Activated T-cell treated with anti-CD3 and anti-CD28 coated beads for 1 hour (primary cell): ENCODE data around the gene CLDN14.

Source experiments
- DNase-seq: peaks from one replicate; pipeline ENCODE4 v3.0.0-alpha.2; 2020; ENCODE audit warnings: low read depth

Gene CLDN14

DNA sequence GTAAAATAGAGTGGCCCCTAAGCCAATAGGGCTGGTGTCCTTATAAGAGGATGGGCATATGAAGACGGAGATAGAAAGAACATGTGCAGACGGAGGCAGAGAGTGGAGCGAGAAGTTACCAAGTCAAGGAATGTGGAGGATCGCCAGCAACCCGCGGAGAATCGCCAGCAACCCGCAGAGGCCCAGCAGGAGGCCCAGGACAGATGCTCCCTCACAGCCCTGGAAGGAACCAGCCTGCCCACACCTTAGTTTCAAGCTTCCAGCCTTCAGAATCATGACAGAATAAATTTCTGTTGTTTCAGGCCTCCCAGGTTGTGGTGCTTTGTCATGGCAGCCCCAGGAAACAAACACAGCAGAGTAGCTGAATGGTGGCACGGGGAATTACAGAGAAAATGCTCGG lies 9.6 kb downstream of the CLDN14 start:
- no peak for DNase-seq

DNA sequence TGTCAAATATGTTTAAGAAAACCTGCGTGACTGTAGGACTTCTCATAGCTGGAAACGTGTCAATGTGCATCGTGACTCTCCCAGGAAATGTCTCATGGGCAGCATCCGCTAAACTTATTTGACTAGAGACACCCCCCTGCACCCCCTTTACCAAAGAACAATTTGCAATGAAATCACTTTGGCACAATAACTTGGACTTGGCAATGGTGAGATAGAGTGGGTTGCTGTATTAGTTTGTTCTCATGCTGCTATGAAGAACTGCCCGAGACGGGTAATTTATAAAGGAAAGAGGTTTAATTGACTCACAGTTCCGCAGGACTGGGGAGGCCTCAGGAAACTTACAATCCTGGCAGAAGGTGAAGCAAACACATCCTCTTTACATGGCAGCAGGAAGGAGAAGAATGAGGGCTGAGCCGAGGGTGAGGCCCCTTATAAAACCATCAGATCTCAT lies 13.8 kb downstream of the CLDN14 start:
- DNase-seq = no peak

DNA sequence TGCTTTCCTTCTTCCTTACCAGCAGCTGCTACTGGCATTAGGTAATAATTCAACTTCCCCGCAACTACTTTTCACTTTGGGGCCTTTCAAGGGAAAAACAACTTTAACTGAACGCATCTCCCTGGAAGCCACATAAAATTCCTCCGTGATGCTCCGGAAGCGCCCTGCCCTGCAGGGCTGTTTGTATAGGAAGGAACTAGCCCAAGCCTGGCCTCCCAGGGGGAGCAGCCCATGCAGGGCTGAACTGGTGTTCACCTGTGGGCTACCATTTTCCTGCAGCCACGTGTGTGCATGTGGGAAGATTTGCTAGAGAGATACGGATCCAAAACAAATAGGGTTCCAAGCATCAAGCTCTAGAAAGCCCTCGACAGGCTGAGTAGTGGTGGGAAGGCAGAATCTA lies 14.4 kb downstream of the CLDN14 start:
- no peak for DNase-seq

DNA sequence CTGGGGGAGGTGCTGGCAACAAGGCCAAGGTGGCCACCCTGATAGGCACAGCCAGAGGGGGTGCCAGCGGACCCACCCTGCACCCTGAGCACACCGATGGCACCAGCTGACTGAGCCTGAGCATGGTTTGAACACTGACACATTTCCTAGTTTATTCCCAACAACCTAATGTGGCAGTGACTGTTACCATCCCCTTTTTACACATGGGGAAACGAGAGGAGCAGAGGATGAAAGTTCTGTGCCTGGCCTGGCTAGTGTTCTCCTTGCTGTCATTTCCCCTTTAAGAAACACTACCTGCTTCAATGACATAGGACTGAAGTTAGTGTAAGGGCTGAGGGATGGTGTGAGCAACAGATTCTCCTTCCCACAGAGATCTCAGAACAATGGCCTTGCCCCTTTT lies 15.3 kb downstream of the CLDN14 start:
- DNase-seq = no peak

DNA sequence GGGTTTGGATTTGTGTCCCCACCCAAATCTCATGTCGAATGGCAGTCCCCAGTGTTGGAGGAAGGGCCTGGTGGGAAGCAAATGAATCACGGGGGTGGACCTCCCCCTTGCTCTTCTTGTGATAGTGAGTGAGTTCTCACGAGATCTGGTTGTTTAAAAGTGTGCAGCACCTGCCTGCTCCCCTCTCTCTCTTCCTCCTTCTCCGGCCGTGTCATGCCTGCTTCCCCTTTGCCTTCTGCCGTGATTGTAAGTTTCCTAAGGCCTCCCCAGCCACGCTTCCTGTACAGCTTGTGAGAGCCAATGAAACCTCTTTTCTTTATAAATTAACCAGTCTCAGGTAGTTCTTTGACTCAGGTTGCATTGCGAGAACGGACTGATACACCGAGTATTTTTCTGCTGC lies 15.9 kb downstream of the CLDN14 start:
- no peak for DNase-seq

DNA sequence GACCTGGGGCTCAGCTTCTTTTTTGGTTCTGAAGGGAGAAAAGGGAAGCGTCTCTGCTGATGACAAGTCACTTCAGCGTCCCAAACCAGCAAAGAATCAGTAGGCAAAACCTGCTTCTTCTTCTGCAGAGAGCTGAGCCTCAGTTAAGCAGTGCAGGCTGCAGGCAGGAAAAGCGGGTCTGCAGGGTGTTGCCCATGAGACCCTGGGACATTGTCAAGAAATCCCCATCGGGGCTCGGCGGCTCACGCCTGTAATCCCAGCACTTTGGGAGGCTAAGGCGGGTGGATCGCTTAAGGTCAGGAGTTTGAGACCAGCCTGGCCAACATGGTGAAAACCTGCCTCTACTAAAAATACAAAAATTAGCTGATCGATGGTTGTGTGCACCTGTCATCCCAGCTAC lies 16.7 kb downstream of the CLDN14 start:
- DNase-seq = no peak

DNA sequence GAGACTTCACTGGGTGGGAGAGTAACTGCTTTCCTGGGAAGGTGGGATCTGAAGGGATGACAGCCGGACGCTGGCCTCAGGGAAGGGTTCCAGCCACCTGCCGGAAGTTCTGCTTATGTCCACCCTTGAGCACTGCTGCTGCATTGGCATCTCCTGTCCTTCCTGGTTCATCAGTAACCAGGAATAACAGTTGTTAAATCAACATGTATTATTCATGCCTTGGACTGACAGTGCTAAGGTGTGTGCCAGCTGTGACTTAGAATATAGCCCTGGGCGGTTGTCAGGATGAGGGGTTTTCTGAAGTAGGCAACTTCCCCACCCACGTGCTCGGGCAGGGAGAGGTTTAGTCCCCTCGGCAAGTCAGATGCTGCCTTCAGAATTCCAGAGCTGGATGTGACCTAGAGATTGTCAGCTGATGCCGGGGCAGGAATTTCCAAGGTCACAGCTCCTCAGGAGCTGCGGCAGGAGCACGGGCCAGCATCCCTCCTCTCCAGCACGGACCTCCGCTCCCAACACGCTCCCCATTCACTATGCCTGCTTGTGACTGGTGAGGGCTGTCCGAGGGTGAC lies 17.9 kb downstream of the CLDN14 start:
- DNase-seq = no peak

DNA sequence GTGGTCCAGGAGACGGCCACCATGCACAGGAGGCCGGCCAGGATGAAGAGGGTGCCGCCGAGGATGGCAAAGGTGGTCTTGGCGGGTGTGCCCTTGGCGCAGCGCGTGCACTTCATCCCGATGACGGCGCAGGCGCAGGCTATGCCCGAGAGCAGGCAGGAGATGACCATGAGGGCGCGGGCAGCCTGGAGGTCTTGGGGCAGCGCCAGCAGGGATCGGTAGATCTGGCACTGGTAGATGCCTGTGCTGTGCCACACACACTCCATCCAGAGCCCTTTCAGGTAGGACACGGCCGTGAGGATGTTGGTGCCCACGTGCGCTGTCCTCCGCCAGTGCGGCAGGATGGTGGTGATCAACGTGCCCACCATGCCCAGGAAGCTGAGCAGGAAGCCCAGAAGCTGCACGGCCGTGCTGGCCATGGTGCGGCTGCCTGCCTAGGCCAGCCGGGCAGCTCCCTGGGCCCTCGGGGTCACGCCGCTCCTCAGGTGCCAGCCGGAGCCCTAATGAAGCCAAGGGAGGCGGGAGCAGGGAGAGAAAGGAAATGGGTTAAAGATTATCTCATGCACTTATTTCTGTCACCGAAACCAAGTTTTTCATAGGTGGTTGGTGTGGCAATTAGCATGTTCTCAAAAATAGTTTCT lies 18.5 kb downstream of the CLDN14 start:
- no peak for DNase-seq

DNA sequence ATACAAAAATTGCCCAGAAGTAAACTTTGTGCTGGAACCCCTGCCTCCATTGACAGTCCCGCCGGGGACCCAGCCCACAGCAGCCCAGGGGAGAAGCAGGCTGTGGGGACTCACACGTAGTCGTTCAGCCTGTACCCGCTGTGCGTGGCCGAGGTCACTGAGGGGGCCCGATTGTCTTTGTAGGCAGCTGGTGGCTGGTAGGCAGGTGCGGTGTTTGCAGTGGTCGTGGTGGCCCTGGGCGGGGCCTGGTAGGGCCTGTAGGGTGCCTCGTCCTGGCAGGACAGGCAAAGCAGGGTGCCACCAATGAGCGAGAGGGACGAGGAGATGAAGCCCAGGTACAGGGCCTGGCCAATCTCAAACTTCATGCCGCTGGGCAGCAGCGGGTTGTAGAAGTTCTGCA lies 19.1 kb downstream of the CLDN14 start:
- DNase-seq = no peak

DNA sequence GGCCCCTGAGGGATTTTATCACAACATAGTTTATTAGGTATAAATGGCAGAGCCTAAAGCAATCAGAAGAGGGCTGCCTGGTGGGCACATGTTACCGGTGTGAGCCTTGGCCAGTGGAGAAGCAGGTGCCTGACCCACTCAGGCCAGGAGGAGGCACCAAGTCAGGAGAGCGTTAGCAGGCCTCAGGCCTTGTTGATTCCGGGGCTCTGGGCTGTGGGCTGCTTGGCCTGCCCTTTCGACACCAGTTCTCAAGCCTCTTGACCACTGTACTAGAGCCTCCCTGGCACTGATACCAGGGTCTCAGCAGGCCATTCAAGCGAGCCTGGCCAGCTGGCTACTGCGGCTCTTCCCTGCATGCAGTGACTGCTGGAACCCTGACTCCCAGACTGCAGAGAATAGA lies 20.8 kb downstream of the CLDN14 start:
- DNase-seq = no peak

DNA sequence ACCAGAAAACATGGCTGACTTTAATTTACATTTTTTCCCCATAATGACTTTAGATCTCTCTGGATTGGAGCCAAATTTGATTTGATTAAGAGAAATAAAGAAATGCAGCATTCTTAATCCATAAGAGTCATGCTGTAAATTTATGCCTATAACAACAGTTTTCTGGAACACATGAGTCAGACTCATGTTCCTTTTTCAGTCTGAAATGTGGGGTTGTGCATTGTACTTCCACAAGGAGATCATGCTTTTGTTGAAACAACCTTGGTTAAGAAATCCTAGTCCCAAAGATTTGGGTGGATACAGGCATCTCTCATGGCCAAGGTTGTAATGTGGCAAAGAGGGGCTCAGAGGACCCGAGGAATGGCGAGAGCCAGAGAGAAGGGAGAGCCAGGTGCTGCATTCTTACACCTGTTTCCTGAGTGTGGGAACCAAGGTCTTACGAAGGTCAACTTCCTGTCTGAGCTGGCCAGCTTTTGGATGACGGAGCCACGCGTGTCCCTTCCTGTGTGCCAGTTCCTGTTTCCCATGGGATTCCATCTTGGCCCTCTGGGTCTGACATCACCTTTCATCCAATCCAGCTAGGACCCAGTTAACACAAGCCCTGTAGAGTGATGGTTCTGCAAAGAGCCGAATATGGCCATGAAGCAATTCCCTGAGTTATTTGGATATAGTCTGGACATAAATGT lies 23.1 kb downstream of the CLDN14 start:
- no peak for DNase-seq

DNA sequence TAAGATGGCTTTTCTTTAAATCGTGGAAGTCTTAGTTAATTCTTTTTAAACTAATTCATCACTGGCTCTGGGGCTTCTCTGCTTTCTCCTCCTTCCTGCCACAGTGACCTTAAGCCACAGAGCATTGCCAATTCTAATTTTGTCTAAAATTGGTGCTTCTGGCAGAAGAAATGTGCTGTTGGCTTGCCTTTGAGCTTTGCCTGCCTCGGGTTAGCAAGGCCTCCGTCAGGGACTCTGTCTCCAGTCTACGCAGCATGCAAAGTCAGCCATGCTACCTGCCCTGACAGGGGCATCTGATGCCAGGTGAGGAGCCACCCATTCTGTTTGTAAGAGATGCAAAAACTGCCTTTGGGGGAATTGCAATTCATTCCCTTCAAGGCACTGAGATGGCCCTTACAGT lies 25.2 kb downstream of the CLDN14 start:
- DNase-seq = no peak

DNA sequence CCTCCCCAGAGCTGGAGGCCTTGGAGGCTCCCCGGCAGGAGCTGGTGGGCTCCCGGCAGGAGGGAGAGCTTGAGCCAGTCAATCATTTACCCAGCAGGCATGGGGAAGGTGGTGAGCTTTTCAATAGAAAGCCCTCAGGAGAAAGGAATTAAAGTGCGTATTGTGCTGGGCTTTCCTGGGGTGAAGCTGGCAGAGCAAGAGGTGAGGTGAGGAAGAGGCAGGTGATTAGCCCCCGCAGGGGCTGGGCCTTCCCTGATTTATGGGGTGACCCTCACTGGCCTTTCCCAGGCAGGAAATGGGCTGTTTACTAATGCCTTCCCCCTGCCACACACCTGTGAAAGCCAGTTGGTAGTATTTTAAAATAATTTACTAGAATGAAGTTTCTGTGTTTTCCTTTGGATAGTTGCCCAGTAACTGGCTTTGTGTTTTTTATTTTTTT lies 25.8 kb downstream of the CLDN14 start:
- no peak for DNase-seq

DNA sequence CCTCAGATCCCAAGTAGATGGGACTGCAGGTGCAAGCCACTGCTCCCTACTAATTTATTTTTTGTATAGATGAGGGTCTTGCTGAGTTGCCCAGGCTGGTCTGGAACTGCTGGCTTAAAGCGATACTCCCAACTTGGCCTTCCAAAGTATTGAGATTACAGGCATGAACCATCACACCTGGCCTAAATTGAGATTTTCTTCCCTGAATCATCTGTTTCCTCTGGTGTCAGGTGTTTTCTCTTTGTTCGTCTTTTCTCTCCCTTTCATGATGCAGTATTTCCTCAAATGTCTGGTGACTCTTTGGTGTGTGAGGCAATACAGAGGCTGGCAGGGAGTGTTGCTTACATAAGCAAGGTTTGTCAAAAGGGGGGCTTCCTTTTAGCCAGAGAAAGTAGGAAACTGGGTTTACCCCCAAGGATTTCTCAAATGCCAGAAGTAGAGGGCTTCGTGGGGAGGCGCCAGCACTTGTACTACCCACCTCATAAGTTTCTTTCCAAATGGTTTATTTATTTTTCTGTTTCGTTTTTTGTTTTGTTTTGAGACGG lies 27.6 kb downstream of the CLDN14 start:
- no peak for DNase-seq

DNA sequence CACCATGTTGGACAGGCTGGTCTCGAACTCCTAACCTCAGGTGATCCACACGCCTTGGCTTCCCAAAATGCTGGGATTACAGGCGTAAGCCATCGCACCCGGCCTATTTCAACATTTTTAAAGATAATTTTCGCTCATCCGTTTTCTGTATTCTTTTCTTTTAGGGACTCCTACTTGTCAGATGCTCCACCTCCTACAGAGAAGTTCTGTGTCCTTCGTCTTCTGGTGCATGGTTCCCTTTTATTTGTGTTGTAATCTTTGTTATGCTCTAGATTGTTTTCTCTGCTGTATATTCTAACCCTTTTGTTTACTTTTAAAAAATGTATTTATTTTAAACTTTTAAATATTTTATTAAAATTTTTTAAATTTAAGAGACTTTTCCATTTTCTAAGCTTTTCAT lies 28.4 kb downstream of the CLDN14 start:
- no peak for DNase-seq

DNA sequence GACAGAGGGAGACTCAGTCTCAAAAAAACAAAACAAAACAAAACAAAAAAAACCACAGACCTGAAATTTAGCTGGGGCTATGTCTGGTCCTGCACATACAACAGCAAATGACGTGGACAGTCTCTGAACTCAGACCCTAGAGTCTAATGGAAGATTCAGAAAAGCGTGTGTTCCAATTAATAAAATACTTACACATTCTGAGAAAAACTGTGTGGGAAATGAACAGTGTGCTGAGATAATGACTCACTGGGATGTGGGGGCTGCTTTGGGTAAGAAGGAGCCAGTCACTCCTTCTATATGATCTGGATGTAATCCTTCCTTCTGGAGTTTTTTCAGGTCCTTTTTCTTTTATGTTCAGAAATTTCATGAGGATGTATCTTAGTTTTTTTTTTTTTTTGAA lies 29.4 kb downstream of the CLDN14 start:
- no peak for DNase-seq

DNA sequence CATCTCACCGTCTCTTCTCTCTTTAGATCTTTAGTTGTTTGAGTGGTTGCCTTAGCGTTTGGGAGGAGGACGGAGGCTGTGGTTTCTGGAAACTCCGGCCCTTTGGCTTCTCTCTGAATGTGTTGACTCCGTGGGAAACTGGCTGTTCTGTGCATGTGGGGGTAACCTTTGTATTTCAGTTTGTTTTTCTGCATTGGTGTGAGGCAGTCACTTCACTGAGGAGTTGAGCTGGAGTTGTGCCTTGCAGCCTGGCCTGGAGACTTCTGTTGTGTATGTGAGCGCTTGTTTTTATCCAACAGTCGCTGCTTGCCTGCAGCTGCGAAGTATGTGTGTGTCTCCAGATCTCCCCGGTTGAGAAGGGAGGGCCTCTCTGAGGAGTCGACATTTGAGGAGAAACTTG lies 33.6 kb downstream of the CLDN14 start:
- no peak for DNase-seq

DNA sequence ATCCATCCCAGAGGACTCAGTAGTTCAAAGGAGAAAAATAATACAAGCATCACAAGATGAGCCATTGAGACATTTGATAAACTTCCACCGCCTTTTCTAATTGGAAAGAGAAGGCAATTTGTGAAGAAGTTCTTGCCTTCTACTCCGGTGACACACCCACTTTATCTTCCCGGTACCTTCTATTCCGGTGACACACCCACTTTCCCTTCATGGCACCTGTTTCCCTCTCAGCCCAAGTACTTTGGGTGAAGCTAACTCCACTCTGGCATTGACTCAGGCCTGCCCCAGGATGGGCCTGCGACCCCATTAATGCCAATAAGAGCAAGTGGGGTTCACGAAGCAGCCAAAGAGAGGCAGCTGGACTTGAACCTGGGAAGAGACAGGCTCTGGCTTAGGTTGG lies 38.2 kb downstream of the CLDN14 start:
- no peak for DNase-seq

DNA sequence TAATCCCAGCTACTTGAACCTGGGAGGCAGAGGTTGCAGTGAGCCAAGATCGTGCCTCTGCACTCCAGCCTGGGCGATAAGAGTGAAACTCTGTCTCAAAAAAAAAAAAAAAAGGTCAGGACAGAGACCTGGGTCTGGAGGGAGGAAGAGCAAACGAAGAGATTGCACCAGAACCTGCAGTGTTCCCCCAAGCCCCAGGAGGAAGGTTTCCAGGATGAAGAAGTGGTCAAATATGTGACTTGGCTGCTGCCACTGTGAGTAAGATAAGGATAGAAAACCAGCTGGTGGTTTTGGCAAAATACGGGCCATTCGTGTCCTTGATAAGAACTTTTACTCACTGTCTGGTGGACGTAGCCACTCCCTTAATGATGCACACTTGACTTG lies 42.2 kb downstream of the CLDN14 start:
- no peak for DNase-seq

DNA sequence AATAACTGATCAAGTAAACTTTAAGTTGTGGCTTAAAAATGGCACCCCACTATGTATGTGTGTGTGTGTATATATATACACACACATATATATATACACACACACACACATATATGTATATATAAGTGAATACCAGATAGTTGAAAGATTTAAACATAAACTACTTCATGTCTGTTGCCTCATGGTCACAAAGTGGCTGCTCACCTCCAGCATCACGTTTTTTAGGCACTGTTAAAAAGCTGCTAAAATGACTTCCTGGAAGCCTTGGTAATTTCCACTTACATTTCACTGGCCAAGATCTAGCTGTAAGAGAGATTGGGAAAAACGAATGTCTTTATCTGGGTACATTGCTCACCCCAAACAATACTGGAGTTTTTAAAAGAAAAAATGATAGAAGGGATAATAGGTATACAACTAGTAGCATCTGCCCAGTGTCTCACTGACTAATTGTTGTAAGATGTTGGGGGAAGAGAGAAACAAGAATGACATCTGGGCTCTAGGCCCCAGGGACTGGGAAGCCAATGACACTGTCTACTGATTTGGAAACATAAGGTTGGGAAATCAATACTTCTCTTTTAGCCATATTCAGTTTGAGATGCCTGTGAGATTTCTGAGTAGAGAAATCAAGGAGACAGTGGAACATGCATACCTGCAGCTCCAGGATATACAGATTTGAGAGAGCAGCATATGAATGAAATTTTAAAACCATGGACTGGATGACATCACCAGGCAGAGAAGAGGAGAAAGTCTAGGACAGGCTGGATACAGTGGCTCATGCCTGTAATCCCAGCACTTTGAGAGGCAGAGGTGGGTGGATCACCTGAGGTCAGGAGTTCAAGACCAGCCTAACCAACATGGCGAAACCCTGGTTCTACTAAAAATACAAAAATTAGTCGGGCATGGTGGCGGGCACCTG lies 42.8 kb downstream of the CLDN14 start:
- no peak for DNase-seq

DNA sequence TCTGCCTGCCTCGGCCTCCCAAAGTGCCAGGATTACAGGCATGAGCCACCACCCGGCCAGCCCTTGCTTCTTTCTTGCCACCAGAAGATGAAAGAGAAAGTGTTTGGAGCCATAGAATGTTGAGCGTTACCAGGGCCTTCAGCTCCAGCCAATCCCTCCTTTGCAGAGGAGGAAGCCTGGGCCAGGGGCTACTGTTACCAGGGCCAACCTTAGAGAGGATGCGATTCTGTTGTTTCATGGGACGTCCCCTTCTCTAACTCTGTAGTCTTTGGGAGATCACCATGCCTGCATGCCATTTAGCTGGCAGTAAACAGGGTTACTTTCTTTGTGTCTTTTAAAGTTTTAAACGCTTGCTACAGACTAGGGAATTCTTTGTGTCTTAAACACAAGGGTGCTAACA lies 45.8 kb downstream of the CLDN14 start:
- DNase-seq = no peak

DNA sequence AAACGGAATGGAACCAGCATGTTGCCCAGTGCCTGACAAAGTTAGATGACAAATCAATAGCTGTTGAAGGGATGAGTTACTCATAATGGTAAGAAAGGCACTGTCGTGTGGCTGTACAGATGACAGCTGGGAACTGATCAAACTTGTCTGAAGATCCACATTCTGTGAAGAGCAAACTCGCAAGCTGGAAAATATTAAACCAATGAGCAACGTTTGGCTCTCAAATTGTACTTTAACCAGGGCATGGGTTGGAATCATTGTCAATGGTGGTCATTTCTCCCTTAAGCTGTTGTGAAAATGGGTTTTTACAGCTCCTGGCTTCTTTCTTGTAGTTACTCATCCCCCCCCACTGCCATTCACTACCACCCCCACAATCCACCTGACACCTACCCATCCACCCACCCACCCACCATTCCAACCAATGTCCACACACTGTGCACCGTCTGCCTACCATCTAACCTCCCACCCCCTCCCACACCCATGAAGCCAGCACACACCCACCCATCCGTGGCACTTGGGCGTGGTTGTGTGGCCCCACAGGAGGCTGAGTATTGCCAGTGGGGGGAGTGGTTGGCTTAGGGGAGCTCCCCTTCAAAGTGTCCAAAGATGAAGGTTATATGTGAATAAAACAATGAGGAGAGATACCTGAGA lies 46.7 kb downstream of the CLDN14 start:
- no peak for DNase-seq
